HepG2 (cell line): ENCODE results near the gene TFB1M. TPM values are rescaled to one million over a fixed set of nuclear protein-coding genes. Genes with fewer than 3 reads are reported as not detected.

ENCODE experiments used
- HDAC1 ChIP-seq: sonication (generic); formaldehyde crosslinking; IDR thresholded peaks from 2 replicates; pipeline ENCODE4 v1.5.1; 2020; ENCODE audit warnings: mild to moderate bottlenecking, missing genetic modification reagents
- IRX3 ChIP-seq: sonication (generic); formaldehyde crosslinking; IDR thresholded peaks from 2 replicates; pipeline ENCODE4 v1.8.1; 2023; ENCODE audit warnings: mild to moderate bottlenecking, low read depth, missing genetic modification reagents, borderline replicate concordance
- KMT2B ChIP-seq: IDR thresholded peaks from 2 replicates; pipeline ENCODE4 v1.6.1; 2016; ENCODE audit warnings: missing genetic modification reagents, missing compliant biosample characterization
- PHF8 ChIP-seq: sonication (generic); formaldehyde crosslinking; IDR thresholded peaks from 2 replicates; pipeline ENCODE4 v1.5.0; 2020; ENCODE audit warnings: missing genetic modification reagents
- PLRG1 ChIP-seq: fragments of 450-650 bp; conservative IDR thresholded peaks from 2 replicates; pipeline ENCODE4 v1.6.1; 2016
- RBM22 ChIP-seq: fragments of 200-400 bp; formaldehyde crosslinking; optimal IDR thresholded peaks from 2 replicates; pipeline ENCODE3; 2017; ENCODE audit warnings: mild to moderate bottlenecking, low read length, moderate library complexity
- RFX5 ChIP-seq: IDR thresholded peaks from 2 replicates; pipeline ENCODE4 v1.6.1; 2011; ENCODE audit warnings: low read depth, low read length, improper control_type of control experiment
- ZBTB38 ChIP-seq: sonication (generic); formaldehyde crosslinking; IDR thresholded peaks from 2 replicates; pipeline ENCODE4 v1.5.1; 2020; ENCODE audit warnings: mild to moderate bottlenecking, missing genetic modification reagents
- ZNF33B ChIP-seq: sonication (generic); formaldehyde crosslinking; IDR thresholded peaks from 2 replicates; pipeline ENCODE4 v1.5.1; 2020; ENCODE audit warnings: mild to moderate bottlenecking, missing genetic modification reagents
- ZNF530 ChIP-seq: sonication (generic); formaldehyde crosslinking; IDR thresholded peaks from 2 replicates; pipeline ENCODE4 v1.5.0; 2020; ENCODE audit warnings: low read depth, mild to moderate bottlenecking, missing genetic modification reagents
- ZNF546 ChIP-seq: sonication (generic); formaldehyde crosslinking; conservative IDR thresholded peaks from 2 replicates; pipeline ENCODE4 v1.8.1; 2023; ENCODE audit warnings: mild to moderate bottlenecking, missing genetic modification reagents
- ZNF75D ChIP-seq: sonication (generic); formaldehyde crosslinking; IDR thresholded peaks from 2 replicates; pipeline ENCODE4 v1.8.1; 2023; ENCODE audit warnings: missing genetic modification reagents, mild to moderate bottlenecking, borderline replicate concordance
- ZNF879 ChIP-seq: sonication (generic); formaldehyde crosslinking; IDR thresholded peaks from 2 replicates; pipeline ENCODE4 v1.8.1; 2023; ENCODE audit warnings: missing genetic modification reagents
- ZSCAN12 ChIP-seq: sonication (generic); formaldehyde crosslinking; IDR thresholded peaks from 2 replicates; pipeline ENCODE4 v1.9.0; 2021; ENCODE audit warnings: mild to moderate bottlenecking, missing genetic modification reagents
- polyA plus RNA-seq, 8 experiments: library from polyadenylated mRNA; depleted of rRNA in 3 of 8; stranded (reverse) in 7 of 8; unstranded in 1 of 8; fragments of >200 nt; fragmentation: Illumina TruSeq in 4 of 8; extraction: Trizol in 4 of 8; gene quantifications; 2 replicates each; pipeline versions ENCODE4 v1.2.1 to v1.2.3, GENCODE V29; 2011 to 2016; ENCODE audit warnings: low read depth in 4 of 8, missing spikeins in 1 of 8, mixed read lengths in 1 of 8; ENCODE audit not compliant: insufficient read depth in 1 of 8
- total RNA-seq, 5 experiments: library from RNA; depleted of rRNA; stranded (reverse); fragments of >200 nt; fragmentation: Illumina TruSeq; extraction: Trizol; gene quantifications; 2 replicates each; pipeline ENCODE4 v1.2.3, GENCODE V29; 2016; ENCODE audit warnings: low read depth in 1 of 5
- TF ChIP-seq, protein P1 (sequence below): sonication (generic); formaldehyde crosslinking; IDR thresholded peaks from 2 replicates; pipeline ENCODE4 v1.5.0; 2020; ENCODE audit warnings: missing genetic modification reagents
- TF ChIP-seq, protein P2 (sequence below): sonication (generic); formaldehyde crosslinking; IDR thresholded peaks from 2 replicates; pipeline ENCODE4 v1.4.0; 2020; ENCODE audit warnings: missing genetic modification reagents; ENCODE audit errors: not compliant biosample characterization
- TF ChIP-seq, protein P3 (sequence below), 2 experiments: sonication (generic) in 1 of 2; formaldehyde crosslinking in 1 of 2; IDR thresholded peaks; 2 replicates each; pipeline versions ENCODE4 v1.6.1 to v1.9.0; 2014 to 2022; ENCODE audit warnings: antibody characterized with exemption in 1 of 2, borderline replicate concordance in 1 of 2, inconsistent platforms in 1 of 2, low read depth in 1 of 2, missing genetic modification reagents in 1 of 2
- TF ChIP-seq, protein P4 (sequence below): sonication (generic); formaldehyde crosslinking; conservative IDR thresholded peaks from 2 replicates; pipeline ENCODE4 v1.4.0; 2020; ENCODE audit warnings: missing genetic modification reagents

The TFB1M gene
- total and polyA plus RNA-seq, 2 of the 13 experiments (the other 11 are each of a cell fraction or from before 2014, with no cell fraction given) = 91.4 to 122 TPM

DNA sequence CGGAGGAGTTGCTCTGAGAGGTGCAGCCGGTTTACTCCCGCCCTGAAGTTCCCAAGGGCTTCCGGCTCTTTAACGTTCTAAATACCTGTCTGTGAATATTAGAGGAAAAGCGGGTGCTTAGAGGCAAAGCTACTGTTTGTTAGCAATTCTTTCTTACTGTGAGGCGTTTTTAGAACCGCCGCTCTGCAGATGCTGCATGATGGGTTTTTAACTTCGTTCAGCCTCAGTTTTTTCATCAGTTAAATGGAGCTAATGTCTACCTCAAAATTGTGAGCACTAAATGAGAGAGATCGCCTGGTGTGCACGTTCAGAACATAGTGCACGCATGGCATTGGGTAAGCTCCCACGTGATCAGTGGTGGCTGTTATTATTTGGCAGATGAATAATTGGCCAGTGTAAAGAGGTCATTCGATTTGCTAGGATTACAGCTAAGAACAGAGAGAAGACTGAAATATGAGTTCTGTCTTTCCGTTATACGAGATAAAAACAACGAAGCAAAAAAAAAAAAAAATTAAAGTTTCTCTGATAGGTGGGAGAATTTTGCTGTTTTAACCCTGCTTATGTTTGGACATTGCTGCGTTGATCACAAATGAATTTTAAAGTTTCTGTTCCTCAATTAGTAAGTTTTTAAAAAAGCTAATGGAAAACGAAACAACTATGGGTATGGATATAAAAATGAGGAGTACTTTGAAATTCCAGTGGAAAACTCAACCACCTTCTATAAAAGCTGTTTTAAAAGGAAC is 660 bp upstream of the TFB1M start (continued):
- TF ChIP-seq, protein P1, sequence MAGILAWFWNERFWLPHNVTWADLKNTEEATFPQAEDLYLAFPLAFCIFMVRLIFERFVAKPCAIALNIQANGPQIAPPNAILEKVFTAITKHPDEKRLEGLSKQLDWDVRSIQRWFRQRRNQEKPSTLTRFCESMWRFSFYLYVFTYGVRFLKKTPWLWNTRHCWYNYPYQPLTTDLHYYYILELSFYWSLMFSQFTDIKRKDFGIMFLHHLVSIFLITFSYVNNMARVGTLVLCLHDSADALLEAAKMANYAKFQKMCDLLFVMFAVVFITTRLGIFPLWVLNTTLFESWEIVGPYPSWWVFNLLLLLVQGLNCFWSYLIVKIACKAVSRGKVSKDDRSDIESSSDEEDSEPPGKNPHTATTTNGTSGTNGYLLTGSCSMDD (CRISPR knock-in tag) = no peak
- no peak for TF ChIP-seq RBM22
- no peak for TF ChIP-seq ZNF530 (CRISPR knock-in tag)
- no peak for TF ChIP-seq PLRG1
- TF ChIP-seq RFX5 = 0 out of 2 replicates have a peak, but pooled peaks have one; percentile 0
- peak; percentile 64 for TF ChIP-seq HDAC1
- peak; percentile 17; the same call in 1 of the 2 replicates for TF ChIP-seq KMT2B (CRISPR knock-in tag)
- TF ChIP-seq ZNF546 (CRISPR knock-in tag) = no peak; the same call in 1 of the 2 replicates
- no peak for TF ChIP-seq PHF8
- TF ChIP-seq ZSCAN12 (CRISPR knock-in tag) = no peak
- TF ChIP-seq ZNF75D (CRISPR knock-in tag) = no peak
- TF ChIP-seq, protein P2, sequence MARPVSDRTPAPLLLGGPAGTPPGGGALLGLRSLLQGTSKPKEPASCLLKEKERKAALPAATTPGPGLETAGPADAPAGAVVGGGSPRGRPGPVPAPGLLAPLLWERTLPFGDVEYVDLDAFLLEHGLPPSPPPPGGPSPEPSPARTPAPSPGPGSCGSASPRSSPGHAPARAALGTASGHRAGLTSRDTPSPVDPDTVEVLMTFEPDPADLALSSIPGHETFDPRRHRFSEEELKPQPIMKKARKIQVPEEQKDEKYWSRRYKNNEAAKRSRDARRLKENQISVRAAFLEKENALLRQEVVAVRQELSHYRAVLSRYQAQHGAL (CRISPR knock-in tag) = no peak
- TF ChIP-seq, protein P3, sequence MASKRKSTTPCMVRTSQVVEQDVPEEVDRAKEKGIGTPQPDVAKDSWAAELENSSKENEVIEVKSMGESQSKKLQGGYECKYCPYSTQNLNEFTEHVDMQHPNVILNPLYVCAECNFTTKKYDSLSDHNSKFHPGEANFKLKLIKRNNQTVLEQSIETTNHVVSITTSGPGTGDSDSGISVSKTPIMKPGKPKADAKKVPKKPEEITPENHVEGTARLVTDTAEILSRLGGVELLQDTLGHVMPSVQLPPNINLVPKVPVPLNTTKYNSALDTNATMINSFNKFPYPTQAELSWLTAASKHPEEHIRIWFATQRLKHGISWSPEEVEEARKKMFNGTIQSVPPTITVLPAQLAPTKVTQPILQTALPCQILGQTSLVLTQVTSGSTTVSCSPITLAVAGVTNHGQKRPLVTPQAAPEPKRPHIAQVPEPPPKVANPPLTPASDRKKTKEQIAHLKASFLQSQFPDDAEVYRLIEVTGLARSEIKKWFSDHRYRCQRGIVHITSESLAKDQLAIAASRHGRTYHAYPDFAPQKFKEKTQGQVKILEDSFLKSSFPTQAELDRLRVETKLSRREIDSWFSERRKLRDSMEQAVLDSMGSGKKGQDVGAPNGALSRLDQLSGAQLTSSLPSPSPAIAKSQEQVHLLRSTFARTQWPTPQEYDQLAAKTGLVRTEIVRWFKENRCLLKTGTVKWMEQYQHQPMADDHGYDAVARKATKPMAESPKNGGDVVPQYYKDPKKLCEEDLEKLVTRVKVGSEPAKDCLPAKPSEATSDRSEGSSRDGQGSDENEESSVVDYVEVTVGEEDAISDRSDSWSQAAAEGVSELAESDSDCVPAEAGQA (IDR thresholded peaks at IDR 0.05; ENCODE audit: low read depth) = no peak
- TF ChIP-seq, protein P3 (CRISPR knock-in tag; IDR thresholded peaks at IDR 0.05; ENCODE audit: borderline replicate concordance) = no peak
- TF ChIP-seq ZBTB38 (CRISPR knock-in tag) = no peak
- 0 out of 2 replicates have a peak, but pooled peaks have one; percentile 70 for TF ChIP-seq ZNF879 (CRISPR knock-in tag)
- TF ChIP-seq IRX3 = 0 out of 2 replicates have a peak, but pooled peaks have one; percentile 74
- TF ChIP-seq, protein P4, sequence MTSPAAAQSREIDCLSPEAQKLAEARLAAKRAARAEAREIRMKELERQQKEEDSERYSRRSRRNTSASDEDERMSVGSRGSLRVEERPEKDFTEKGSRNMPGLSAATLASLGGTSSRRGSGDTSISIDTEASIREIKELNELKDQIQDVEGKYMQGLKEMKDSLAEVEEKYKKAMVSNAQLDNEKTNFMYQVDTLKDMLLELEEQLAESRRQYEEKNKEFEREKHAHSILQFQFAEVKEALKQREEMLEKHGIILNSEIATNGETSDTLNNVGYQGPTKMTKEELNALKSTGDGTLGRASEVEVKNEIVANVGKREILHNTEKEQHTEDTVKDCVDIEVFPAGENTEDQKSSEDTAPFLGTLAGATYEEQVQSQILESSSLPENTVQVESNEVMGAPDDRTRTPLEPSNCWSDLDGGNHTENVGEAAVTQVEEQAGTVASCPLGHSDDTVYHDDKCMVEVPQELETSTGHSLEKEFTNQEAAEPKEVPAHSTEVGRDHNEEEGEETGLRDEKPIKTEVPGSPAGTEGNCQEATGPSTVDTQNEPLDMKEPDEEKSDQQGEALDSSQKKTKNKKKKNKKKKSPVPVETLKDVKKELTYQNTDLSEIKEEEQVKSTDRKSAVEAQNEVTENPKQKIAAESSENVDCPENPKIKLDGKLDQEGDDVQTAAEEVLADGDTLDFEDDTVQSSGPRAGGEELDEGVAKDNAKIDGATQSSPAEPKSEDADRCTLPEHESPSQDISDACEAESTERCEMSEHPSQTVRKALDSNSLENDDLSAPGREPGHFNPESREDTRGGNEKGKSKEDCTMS = peak; percentile 53; the same call in 1 of the 2 replicates
- peak; percentile 63 for TF ChIP-seq ZNF33B (CRISPR knock-in tag)
